HG03442 (cell line): ENCODE results near the gene SLC25A11.

Experiments
- ATAC-seq: cut with Tn5 transposase; IDR thresholded peaks from one replicate; pipeline ENCODE4 v1.9.1; 2021; ENCODE audit warnings: mild to moderate bottlenecking, moderate library complexity; ENCODE audit not compliant: unreplicated experiment

Gene SLC25A11

GRCh38 chr17:4939796-4940554 lies at the start of gene SLC25A11, which contains the start of gene RNF167:
TSS of gene SLC25A11 (minus strand) at chr17:4940046. CDS start at chr17:4939910, 136 bp downstream.
TSS of gene RNF167 (plus strand) at chr17:4940268. CDS start at chr17:4940910, 642 bp downstream.
- peak; percentile 78 for ATAC-seq

- no peak for ATAC-seq
Measured at GRCh38 chr17:4987767-4988567, 48.1 kb upstream of the SLC25A11 start.

- ATAC-seq, result peak; percentile 64
Measured at GRCh38 chr17:4986951-4987766, 47.3 kb upstream of the SLC25A11 start, which contains the start of gene CAMTA2. TSS of gene CAMTA2 (minus strand) at chr17:4987675. CDS start at chr17:4986222, 1,453 bp downstream.

- ATAC-seq, result no peak
Measured at GRCh38 chr17:4986403-4986802, 46.6 kb upstream of the SLC25A11 start.

- no peak for ATAC-seq
Measured at GRCh38 chr17:4982305-4982704, 42.5 kb upstream of the SLC25A11 start.

- ATAC-seq, result no peak
Measured at GRCh38 chr17:4980644-4981216, 40.9 kb upstream of the SLC25A11 start.

GRCh38 chr17:4978726-4979125 lies 38.9 kb upstream of the SLC25A11 start:
- no peak for ATAC-seq

- no peak for ATAC-seq
Measured at GRCh38 chr17:4974115-4974670, 34.3 kb upstream of the SLC25A11 start.

GRCh38 chr17:4973256-4974114 lies 33.6 kb upstream of the SLC25A11 start:
- no peak for ATAC-seq

GRCh38 chr17:4972752-4973151 lies 32.9 kb upstream of the SLC25A11 start:
- no peak for ATAC-seq

- no peak for ATAC-seq
Measured at GRCh38 chr17:4972322-4972721, 32.5 kb upstream of the SLC25A11 start.

- no peak for ATAC-seq
Measured at GRCh38 chr17:4971826-4972225, 32.0 kb upstream of the SLC25A11 start.

GRCh38 chr17:4970273-4970672 lies 30.4 kb upstream of the SLC25A11 start:
- ATAC-seq, result no peak

- no peak for ATAC-seq
Measured at GRCh38 chr17:4969551-4970173, 29.8 kb upstream of the SLC25A11 start.

GRCh38 chr17:4969047-4969550 lies 29.3 kb upstream of the SLC25A11 start:
- ATAC-seq, result no peak

- ATAC-seq, result no peak
Measured at GRCh38 chr17:4968486-4969046, 28.7 kb upstream of the SLC25A11 start.

- ATAC-seq, result peak; percentile 52
Measured at GRCh38 chr17:4967539-4968485, 28.0 kb upstream of the SLC25A11 start, which contains the start of gene SPAG7. TSS of gene SPAG7 (minus strand) at chr17:4967817. CDS start at chr17:4967804, 13 bp downstream.
